GM12801 (cell line): ENCODE data around the gene SERPINA4.

Source experiments
- TF ChIP-seq, protein P1 (sequence below): IDR thresholded peaks from one replicate; pipeline ENCODE4 v1.5.1; 2011; ENCODE audit warnings: control low read depth; ENCODE audit not compliant: insufficient read length; ENCODE audit errors: extremely low read depth

The SERPINA4 gene

GRCh38 chr14:94602722-94603121, 41.5 kb downstream of the SERPINA4 start:
- TF ChIP-seq, protein P1, sequence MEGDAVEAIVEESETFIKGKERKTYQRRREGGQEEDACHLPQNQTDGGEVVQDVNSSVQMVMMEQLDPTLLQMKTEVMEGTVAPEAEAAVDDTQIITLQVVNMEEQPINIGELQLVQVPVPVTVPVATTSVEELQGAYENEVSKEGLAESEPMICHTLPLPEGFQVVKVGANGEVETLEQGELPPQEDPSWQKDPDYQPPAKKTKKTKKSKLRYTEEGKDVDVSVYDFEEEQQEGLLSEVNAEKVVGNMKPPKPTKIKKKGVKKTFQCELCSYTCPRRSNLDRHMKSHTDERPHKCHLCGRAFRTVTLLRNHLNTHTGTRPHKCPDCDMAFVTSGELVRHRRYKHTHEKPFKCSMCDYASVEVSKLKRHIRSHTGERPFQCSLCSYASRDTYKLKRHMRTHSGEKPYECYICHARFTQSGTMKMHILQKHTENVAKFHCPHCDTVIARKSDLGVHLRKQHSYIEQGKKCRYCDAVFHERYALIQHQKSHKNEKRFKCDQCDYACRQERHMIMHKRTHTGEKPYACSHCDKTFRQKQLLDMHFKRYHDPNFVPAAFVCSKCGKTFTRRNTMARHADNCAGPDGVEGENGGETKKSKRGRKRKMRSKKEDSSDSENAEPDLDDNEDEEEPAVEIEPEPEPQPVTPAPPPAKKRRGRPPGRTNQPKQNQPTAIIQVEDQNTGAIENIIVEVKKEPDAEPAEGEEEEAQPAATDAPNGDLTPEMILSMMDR: no peak

GRCh38 chr14:94605361-94605760, 44.1 kb downstream of the SERPINA4 start:
- TF ChIP-seq, protein P1: no peak

- TF ChIP-seq, protein P1: no peak
Measured at GRCh38 chr14:94611179-94611578, 49.9 kb downstream of the SERPINA4 start.

DNA sequence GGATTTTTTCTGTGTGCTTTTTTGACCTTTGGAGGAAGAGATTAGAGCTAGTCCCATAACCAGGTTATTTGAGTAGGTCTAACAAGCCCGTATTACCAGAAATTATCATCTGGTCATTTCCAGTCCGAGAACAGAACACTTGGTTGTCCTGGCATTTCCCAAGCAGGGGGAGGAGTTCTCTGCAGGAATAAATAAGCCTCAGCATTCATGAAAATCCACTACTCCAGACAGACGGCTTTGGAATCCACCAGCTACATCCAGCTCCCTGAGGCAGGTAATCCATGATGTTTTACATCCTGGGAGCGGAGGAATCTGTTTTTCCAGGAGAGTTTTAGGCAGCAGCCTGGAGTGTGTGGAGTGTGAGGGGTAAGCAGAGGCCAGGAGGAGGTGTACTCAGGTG, 50.9 kb downstream of the SERPINA4 start, which contains the start of gene SERPINA3:
Gene SERPINA3 (plus strand): TSS at position 218 of the 400 bp plus-strand sequence. CDS start 2,051 bp downstream, outside the sequence.
- TF ChIP-seq, protein P1: no peak

DNA sequence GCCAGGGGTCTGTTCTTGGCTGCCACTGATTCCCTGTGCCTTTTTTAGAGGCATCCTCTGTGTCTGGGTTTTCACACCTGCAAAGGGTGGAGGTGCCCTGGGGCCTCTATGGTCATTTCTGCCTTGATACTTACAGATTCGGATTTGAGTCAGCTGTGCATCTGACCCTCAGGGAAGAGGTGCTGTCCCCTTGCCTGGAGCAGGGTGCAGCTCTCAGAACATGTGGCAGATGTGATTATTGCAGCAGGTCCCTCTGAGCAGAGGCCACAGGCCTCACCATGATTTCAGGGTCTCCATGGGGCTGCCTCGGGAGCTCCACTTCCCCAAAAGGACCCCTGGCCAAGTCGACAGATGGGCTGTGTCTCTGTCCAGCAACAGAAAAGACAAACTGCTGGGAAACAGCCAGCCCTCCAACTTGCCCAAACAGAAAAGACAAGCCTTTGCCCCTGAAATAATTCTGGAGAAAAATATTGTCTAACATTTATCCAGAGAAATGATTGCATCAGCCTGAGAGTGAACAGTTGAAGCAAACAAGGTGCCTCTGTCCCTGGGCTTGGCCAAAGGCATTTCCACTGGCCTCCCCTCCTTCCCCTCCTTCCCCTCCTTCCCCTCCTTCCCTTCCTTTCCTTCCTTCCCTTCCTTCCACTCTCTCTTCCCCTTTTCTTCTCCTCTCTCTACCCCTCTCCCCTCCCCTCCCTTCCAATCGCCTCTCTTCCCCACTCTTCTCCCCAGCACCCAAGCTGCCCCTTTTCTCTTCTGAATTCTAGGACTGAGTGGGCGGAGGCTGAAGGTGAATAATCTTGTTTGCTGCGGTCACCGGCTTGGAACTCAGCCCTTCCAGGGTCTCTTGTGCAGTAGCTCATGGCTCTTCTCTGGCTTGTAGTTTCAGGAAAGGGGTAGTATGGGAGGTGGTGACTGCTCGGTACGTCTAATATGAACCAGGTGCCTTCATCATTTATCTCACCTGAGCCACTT, 51.6 kb downstream of the SERPINA4 start:
- TF ChIP-seq, protein P1: no peak

DNA sequence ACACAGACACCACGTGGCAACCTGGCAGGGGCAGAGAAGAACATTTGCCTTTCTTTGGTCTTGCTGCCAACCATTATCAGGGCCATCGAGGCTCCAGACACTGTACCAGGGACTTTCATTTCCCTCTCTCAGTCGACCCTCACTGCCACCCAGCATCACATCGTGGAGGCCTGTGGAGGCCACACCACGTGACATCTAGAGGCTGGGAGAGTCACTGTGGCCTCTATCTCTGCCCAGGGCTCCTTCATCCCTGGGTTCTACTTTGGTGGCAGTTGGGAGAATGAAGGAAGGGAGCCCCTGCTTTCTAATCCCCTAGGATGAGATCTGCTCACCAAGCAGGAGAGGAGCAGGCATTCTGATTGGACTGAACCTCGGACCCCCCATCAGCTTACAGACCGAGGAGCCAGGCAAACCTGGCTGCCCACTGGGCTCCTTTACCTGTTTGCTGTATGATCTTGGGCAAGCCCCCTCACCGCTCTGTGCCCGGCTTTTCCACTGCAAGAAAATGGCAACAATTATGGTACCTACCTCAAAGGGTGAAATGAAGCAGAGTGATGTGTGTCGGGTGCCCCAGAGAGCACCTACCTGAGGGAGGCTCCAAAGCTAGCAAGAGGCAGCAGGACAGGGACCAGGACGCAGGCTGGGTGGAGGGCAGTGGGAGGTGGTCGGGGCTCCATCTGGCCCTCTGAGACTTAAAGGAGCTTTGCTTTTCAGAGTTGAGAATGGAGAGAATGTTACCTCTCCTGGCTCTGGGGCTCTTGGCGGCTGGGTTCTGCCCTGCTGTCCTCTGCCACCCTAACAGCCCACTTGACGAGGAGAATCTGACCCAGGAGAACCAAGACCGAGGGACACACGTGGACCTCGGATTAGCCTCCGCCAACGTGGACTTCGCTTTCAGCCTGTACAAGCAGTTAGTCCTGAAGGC, 52.7 kb downstream of the SERPINA4 start:
- TF ChIP-seq, protein P1: no peak

GRCh38 chr14:94614802-94615201, 53.6 kb downstream of the SERPINA4 start:
- TF ChIP-seq, protein P1: no peak
